Left cardiac atrium (tissue), 4 donors: ENCODE results near the gene ILK. TPM values are rescaled to one million over a fixed set of nuclear protein-coding genes. Genes with fewer than 3 reads are reported as not detected.

Experiments used
- ATAC-seq, 2 donors: fragments of 200-7000 bp; cut with Tn5 transposase; one replicate each; pipeline ENCODE4 v1.9.1; 2020; ENCODE audit warnings: mild to moderate bottlenecking in 2 of 2, moderate library complexity in 2 of 2
- DNase-seq: peaks from one replicate; pipeline ENCODE4 v3.0.0-alpha.2; 2020
- intact Hi-C, 2 donors: fragments of 100-400 bp; cut with DNase I; formaldehyde crosslinking; loops; one replicate each; pipeline versions ENCODE4 v1.14.1 to v1.15.1; 2022 to 2023
- total RNA-seq, 2 donors: library from RNA; stranded (reverse); fragmentation: NEBNext Ultra II Directional; extraction: Animal tissue kit (Norgen Biotek cat#: 25700); gene quantifications; one replicate each; pipeline ENCODE4 v1.2.1, GENCODE V29; 2021
- donor health status: DM: no; HTN: yes; CAD: no.
- donor health status: DM: no; HTN: yes; CAD: no; lungs with severe emphysema.
- donor health status: DM: yes; HTN: yes; CAD: no.
- donor health status: Dilated cardiomyopathy.

The ILK gene
- total RNA-seq, 2 donors from 2014 or later = 166 to 183 TPM

DNA sequence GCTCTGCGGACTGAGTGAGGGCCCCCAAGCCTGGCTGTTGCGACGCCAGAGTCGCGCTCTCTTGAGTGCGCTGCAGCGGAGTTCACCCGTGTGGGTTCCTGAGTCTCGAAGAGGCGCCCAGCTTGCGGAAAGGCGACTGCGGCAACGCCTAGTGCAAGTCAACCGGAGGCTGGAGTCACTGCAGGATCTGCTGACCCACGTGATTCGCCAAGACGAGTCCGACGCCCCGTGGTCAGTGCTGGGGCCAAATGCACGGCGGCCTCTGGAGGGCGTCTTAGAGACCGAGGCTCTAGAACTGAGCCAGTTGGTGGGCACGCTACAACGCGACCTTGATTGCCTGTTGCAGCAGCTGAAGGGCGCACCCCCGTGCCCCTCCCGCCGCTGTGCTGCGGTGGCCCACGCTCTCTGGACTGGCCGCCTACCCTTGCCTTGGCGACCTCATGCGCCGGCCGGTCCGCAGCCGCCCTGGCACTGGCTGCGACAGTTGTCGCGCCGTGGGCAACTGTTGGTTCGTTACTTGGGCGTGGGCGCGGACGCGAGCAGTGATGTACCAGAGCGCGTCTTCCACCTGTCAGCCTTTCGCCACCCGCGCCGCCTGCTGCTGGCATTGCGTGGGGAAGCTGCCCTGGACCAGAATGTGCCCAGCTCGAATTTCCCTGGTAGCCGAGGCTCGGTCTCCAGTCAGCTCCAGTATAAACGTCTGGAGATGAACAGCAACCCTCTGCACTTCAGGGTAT is 32.7 kb upstream of the ILK start:
- ATAC-seq = peak in 1 of 2 donors; percentile 10
- no peak for DNase-seq
- intact Hi-C loops = no loop called here

DNA sequence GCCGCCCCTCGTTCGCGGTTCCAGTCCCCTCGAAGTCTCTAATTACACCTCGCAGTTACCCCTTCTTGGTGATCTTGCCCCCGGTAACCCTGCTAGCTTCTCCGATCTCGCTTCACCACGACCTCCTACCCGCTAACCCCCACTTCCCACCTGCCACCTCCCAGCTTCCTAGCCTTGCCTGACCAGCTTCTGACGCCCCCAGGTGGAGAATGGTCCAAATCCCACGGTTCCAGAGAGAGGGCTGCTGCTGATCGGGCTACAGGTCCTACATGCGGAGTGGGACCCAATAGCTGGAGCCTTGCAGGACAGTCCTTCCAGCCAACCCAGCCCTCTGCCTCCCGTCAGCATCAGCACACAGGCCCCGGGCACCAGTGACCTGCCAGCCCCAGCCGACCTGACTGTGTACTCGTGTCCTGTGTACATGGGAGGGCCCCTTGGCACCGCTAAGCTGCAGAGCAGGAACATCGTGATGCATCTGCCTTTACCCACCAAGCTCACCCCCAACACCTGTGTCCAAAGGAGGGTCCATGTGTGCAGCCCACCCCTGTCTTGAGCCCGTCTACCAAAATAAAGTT is 32.1 kb upstream of the ILK start:
- DNase-seq (no peak), ATAC-seq (no peak)
- intact Hi-C loops = no loop called here

DNA sequence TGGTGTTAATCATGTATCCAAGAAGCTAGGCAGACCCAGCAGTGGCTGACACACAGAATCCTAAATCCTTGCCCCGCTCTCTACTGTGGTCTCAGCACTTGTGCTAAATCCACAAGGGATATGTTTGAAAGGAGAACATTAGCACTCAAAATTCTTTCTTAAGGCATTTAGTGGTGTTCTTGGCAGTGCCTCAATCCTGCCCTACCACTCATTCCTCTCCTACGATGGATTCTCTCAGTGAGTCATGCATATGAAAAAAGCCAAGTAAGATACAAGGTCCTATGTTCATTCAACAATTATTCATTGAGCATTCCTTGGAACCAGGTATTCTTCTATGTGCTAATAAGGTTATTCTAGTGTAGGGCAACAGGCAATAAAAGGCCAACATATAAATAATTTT is 31.4 kb upstream of the ILK start:
- peak in 1 of 2 donors; percentile 33 for ATAC-seq

DNA sequence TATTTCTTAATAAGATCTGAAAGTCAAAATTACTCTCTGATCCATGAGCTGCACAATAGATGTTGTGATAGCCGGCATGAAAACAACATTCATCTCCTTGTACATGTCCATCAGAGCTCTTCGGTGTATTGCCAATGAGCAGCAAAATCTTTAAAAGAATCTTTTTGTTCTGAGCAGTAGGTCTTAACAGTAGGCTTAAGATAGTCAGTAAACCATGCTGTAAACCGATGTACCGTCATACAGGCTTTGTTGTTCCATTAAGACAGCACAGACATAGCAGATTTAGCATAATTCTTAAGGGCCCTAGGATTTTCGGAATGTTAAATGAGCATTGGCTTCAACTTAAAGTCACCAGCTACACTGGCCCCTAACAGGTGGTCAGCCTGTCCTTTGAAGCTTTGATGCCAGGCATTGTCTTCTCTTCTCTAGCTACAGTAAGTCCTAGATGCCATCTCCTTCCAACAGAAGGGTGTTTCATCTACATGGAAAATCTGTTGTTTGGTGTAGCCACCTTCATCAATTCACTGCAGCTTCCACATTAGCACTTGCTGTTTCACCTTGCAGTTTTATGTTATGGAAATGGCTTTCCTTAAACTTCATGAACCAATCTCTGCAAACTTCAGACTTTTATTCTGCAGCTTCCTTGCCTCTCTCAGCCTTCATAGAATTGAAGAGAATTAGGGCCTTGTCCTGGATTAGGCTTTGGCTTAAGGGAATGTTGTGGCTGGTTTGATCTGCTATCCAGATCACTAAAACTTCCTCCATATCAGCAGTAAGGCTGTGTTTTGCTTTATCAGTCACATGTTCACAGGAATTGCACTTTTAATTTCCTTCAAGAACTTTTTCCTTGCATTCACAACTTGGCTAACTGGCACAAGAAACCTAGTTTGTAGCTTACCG is 28.5 kb upstream of the ILK start:
- DNase-seq (no peak), ATAC-seq (no peak)
- intact Hi-C loops = no loop called here

More for the DNA sequence above, 31.4 kb upstream of the ILK start:
- intact Hi-C loops = no loop called here
- no peak for DNase-seq

DNA sequence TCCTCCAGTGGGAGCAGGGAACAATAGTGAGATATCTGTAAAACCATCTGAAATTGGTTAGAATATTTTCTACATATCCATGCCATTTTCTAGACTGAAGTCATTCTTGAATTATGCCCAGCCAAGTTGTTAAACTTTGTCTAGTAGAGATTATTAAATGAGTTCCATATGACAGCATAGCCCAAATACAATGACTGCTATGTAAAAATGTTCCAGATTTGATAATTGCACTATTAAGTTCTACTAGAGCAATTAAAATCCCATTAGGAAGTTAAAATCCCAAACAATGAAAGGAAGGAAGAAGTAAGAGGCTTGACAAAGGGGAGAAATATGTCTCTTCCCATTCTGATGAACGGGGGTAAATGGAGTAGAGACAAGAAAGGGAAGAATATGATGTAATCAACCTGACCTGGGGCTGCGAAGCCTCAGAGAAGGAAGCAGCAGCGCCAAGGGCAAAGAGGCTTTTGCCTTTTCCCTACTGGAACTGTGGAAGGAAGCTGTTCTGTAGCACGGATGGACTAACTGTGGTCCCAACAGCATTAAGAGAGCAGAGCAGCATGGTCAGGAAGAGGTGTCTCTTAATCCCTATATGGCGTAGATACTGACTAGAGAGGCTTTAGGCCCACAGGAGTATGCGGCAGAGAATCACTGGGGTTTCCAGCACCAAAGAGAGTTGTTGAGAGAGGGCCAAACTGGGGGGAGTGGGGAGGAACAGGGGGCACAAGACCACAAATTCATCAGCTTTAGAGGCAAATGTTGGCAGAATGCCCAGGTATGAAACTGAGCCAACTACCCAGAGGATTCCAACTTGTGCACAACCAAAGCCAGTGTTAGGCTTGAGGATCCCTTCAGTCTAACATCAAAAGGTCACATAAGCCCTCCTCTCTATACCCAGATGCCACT is 26.9 kb upstream of the ILK start:
- DNase-seq (no peak), ATAC-seq (peak; percentile 62 to 86)
- intact Hi-C loops = no loop called here

DNA sequence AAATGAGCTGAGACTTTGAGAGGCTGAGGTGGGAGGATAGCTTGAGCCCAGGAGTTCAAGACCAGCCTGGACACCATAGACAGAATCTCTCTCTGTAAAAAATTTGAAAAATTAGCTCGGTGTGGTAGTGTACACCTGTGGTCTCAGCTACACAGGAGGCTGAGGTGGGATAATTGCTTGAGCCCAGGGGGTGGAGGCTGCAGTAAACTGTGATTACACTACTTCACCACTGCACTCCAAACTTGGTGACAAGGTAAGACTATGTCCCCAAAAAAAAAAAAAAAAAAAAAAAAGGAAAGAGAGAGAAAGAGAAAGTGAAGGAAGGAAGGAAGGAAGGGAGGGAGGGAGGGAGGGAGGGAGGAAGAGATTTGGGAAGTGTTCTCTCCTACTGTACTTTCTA is 25.4 kb upstream of the ILK start:
- ATAC-seq = no peak
- no peak for DNase-seq
- intact Hi-C loops = no loop called here

DNA sequence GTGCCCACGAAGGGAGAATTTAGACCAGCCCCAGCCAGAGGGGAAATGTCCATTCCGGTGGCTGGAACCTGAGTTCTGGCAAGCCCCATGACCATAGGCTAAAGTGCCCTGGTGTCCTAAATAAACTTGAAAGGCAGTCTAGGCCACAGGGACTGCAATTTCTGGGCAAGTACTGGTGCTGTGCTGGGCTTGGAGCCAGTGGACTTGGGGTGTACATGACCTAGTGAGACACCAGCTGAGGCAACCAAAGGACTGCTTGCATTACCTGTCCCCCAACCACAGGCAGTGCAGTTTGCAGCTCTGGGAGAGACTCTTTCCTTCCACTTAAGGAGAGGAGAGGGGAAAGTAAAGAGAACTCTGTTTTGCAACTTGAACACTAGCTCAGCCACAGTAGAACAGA is 23.9 kb upstream of the ILK start:
- intact Hi-C loops = no loop called here
- DNase-seq (no peak), ATAC-seq (no peak)

DNA sequence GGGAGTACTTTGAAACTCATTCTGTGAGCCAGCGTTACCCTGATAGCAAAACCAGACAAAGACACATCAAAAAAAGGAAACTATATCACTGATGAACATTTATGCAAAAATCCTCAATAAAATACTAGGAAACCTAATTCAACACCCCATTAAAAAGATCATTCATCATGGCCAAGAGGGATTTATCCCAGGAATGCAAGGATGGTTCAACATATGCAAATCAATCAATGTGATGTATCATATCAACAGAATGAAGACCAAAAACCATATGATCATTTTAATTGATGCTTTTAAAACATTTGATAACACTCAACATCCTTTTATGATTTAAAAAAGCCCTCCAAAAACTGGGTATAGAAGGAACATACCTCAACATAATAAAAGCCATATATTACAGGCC is 20.0 kb upstream of the ILK start:
- no peak for DNase-seq
- no peak for ATAC-seq
- intact Hi-C loops = no loop called here

DNA sequence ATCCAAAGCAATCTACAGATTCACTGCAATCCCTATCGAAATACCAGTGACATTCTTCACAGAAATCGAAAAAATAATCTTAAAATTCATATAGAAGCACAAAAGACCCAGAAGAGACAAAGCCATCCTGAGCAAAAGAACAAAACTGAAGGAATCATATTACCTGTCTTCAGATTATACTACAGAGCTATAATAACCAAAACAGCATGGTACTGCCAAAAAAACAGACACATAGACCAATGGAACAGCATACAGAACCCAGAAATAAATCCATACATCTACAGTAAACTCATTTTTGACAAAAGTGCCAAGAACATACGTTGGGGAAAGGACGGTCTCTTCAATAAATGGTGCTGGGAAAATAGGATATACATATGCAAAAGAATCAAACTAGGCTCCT is 19.0 kb upstream of the ILK start:
- ATAC-seq (no peak), DNase-seq (no peak)
- intact Hi-C loops = no loop called here

DNA sequence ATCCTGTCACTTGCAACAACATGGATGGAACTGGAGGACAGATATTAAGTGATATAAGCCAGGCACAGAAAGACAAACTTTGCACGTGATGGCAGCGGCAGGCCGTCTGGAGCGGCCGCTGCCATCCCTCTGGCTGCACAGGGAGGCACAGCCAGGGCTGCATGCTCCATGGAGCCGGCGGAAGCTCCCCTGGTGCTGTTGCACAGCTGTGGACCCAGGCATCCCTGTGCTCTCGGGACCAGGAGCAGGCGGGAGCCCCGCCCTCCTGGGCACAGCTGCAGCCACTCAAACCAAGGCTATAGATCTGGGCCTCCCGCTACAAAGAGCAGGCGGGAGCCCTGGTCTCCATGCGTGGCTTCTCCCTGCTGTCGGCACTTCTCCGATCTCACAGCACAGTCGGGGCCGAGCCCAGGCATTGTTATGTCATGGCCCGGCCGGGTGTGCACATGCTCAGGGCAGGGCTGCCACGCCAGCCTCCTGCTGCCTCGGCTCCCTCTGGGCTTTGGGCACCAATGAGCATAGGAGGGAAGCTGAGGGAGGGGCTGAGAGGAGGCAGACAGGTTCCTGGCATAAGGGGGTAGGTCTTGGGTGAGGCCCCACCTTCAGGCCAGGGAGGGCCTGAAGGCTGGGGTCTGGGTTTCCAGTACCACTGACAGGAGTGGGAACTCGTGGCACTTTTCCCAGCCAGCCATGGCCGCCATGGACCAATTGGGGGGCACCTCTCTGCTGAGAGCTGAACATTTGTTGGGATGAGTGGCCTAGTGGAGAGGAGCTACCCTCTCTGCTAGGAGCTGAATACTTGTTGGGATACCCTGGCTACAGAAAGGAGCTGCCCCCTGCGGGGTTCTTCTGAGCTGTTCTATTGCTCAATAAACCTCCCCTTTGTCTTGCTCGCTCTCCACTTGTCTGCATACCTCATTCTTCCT is 16.9 kb upstream of the ILK start:
- ATAC-seq (peak; percentile 90 to 91), DNase-seq (peak; percentile 43)
- intact Hi-C loops = no loop called here

DNA sequence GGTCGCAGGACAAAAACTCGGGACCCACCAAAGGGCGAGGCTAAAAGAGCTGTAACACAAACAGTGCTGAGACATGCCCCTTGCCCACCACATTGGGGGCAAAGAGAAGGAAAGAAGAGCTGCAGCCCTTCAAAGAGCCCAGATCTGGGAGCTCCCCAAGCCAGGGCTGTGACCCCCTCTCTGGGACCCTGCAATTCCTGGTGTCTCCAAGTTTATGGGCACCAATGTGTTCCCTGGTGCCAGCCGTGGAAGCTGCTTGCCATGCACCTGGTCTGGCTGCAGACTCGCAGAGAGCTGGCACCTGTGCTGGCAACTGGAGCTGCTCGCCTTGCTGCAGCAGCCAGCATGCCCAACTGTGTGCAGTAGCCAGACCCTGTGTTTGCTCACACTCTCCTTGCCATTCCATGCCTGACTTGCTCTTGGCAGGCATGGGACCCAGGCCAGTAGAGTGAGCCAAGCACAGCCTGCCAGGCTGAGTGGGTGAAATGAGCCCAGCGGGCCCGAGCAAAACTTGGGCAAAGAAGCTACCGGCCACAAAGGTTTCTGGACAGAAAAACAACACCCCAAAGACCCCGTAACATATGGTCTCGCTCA is 16.1 kb upstream of the ILK start:
- no peak for DNase-seq
- ATAC-seq = peak; percentile 86 to 91
- intact Hi-C loops = no loop called here

DNA sequence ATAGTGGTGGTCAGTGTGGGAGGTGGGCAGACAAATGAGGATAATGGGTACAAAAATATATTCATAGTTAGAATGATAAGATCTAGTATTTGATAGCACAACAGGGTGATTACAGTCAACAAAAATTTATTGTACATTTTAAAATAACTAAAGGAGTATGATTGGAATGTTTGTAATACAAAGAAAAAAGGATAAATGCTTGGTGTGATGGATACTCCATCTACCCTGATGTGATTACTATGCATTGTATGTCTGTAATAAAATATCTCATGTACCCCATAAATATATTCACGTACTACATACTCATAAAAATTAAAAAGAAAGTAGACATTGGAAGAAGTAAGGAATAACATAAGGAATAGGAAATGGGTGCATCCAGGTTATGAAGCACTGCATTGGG is 15.6 kb upstream of the ILK start:
- ATAC-seq = no peak
- intact Hi-C loops = no loop called here
- DNase-seq = no peak

DNA sequence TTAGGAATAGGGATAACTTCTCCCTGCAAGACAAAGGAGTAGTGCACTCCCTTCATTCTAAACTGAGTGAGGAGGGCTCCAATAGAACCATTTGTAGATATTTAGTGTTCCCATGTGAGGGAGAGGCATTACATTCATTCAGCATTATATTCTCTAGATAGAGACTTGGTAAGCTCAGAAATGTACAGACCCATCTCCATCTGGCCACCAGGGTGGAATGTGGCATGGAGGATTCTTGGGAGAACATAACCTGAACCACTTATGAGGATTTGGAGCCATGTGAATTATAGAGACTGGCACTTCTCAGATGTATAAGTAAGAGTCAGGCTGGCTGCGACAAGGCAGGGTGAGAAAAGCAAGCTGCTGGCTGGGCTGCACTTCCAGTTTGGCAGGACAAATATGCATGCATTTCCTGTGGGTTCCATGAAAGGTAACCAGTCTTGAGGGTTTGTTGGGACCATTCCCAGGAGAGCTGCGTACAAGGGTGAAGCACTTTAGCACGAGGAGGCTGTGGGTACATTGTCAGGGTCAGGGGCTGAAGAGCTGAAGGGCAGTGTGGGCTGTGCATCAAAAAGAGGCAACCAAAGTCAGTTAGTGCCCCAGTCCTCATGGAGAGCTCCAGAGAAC is 9.3 kb upstream of the ILK start:
- ATAC-seq = peak in 1 of 2 donors; percentile 18
- intact Hi-C loops = no loop called here

DNA sequence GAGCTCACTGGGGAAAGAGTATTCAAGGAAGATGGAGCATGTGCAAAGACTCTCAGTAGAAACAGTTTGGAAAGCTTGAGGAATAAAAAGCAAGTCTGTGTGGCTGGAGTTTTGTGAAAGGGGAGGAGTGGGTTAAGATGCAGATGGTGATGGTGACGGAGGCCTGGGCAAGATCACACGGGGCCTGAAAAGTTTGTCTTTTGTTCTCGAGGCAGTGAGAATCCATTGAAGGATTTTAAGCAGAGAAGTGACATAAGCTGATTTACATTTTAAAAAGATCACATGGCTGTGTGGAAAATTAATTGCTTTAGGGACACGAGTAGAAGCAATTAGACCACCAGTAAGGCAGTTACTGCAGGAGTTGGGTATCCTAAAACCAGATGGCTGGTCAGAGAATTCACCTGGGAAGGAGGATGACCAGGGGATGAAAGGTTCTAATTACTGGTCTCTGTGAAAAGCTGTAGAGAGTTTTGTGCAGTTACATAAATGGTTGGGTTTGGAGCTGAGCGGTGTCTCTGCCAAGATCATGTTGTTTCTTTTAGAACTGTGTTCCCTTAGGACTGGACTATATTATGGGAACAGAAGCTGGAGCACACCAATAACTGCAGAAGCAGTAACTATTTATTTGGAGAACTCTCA is 7.2 kb upstream of the ILK start:
- intact Hi-C loops = no loop called here
- ATAC-seq (peak; percentile 16 to 69), DNase-seq (no peak)

More for the DNA sequence above, 9.3 kb upstream of the ILK start:
- no peak for DNase-seq

DNA sequence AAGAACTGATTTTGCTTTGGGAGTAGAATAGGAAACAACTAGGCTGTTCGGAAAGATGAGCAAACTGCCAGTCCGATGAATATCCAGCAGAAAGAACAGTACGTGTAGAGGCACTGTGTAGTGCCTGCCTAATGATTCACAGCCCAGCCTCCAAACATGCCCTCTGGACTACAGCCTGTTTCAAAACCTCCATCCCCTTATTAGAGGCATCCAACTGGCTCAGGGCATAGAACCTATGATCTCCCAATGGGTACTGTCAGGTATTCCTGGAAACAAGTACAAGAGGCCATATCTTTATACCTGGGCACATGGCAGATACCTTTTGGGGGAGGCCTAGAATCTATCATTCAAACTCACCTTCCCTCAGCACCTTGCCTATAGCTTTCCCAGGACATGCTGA is 5.0 kb upstream of the ILK start:
- intact Hi-C loops = no loop called here
- ATAC-seq = no peak
- no peak for DNase-seq

DNA sequence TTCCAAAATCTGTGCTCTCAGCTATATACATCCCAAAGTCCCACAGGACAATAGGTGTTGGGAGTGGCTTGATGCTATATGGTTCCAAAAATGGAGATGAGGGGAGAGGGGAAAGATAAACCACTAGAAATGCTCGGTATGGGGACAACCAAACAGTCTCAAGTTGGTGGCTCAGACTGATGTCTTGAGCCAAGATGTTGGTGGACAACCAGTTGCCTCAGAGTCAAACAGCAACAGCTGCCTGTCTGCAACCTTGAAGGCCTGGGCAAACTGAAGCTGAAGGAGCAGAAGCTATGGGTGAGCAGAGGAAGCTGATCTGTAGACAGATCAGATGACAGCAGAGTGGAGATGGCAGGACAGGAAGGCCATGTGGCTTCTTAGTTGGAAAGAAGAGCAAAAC is 4.1 kb upstream of the ILK start:
- DNase-seq (no peak), ATAC-seq (no peak)
- intact Hi-C loops = no loop called here

DNA sequence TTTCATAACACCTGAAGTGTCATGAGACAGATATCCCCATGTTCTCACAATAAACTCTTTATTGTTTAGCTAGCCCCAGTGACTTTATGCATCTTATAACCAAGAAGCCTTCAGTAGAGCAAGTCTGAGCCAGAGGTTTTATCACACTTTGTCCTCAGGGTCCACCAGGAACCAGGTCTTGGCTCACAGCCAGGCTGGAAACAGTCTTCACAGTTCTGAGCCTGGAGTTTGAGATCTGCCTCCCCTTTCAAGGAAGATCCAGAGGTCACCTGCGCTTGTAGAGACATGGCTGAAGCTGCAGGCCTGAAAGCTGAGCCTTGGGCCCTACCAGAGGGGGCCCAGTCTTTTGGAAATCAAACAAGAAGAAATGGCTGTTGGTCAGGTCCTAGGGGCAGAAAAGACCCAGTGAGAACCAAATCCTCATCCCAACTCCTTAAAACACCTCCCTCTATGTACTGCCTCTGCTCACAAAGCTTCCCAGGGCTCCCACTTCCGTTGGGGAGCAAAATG is 3.6 kb upstream of the ILK start:
- intact Hi-C loops = loop anchor here in 1 of 2 donors (5.0 kb wide), 1 partner anchor 82 kb away; the partner anchor contains the start of gene MRPL17
- no peak for ATAC-seq
- DNase-seq = no peak
